HG03521 (cell line): ENCODE data around the gene CAPN11.

ENCODE experiments used
- ATAC-seq: cut with Tn5 transposase; IDR thresholded peaks from one replicate; pipeline ENCODE4 v1.9.1; 2021; ENCODE audit warnings: mild to moderate bottlenecking, moderate library complexity; ENCODE audit not compliant: unreplicated experiment

CAPN11 gene

GRCh38 chr6:44152533-44152932 is 6.1 kb upstream of the CAPN11 start:
- ATAC-seq = no peak

- no peak for ATAC-seq
Measured at GRCh38 chr6:44154067-44154466, 4.6 kb upstream of the CAPN11 start.

GRCh38 chr6:44156494-44157151 is 2.0 kb upstream of the CAPN11 start:
- no peak for ATAC-seq

DNA sequence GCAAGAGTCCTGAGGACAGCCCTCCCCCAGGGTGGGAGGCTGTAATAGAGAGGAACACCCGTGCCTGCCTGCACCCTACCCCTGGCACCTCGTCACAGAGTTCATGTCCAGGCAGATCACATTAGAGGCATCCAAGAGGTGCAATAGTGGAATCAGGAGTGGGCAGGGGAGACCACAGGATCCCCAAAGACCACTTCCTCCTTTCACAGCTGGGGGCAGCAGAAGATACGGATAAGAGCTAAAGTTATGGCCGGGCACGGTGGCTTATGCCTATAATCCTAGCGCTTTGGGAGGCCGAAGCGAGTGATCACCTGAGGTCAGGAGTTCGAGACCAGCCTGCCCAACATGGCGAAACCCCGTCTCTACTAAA is 1.5 kb upstream of the CAPN11 start:
- no peak for ATAC-seq

DNA sequence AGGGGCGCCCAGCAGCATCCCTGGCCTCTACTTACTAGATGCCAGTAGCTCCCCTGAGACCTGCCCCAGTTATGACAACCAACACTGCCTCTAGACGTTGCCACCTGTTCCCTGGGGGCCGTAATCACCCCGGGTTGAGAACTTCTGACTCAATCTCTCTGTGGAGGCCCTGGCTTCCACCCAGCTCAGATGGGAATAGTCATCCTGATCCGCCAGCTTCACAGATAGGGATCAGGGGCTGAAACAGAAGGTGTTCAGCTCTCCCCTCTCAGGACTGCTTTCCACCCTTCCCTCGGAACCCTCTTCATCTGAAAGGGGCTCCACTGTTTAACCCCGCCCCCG is 3.3 kb downstream of the CAPN11 start:
- ATAC-seq = no peak

- ATAC-seq = no peak
Measured at GRCh38 chr6:44162876-44163625, 4.4 kb downstream of the CAPN11 start.

- ATAC-seq = no peak
Measured at GRCh38 chr6:44166116-44166515, 7.5 kb downstream of the CAPN11 start.

- ATAC-seq = no peak
Measured at GRCh38 chr6:44166591-44167184, 8.1 kb downstream of the CAPN11 start.

DNA sequence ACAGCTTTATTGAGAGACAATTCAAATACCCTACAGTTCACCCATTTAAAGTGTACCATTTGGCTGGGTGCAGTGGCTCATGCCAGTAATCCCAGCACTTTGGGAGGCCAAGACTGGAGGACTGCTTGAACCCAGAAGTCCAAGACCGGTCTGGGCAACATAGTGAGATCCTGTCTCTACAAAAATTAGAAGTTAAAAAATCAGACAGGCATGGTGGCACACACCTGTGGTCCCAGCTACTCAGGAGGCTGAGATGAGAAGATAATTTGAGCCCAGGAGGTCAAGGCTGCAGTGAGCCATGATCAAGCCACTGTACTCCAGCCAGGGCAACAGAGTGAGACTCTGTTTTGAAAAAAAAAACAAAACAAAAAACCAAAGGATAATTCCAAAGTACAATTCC is 8.9 kb downstream of the CAPN11 start:
- no peak for ATAC-seq

- ATAC-seq = no peak
Measured at GRCh38 chr6:44169154-44169553, 10.5 kb downstream of the CAPN11 start.

DNA sequence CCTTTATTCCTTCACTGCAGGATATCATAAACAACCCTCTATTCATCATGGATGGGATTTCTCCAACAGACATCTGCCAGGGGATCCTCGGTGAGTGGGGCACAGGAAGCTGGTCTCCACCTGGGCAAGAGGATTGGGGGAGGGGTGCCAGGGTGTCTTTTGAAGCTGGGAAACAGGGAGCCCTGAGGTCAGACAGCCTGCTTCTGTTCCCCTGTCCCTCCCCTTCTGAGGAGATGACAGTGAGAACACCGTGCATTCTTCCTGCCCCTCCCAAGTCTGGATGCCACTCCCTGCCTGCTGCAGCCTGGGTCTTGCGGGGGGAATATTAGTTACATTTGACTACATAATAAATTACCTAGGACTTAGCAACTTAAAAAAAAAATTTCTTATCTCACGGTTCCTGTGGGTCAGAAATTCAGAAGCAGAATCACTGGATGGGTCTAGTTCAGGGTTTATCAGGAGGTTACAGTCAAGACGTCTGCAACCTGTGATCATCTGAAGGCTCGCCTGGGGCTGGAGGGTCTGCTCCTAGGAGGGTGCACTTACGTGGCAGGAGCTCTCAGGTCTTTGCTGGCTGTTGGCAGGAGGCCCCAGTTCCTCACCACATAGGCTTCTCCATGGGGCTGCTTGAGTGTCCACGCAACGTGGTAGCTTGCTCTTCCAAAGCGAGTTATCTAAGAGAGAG is 11.4 kb downstream of the CAPN11 start:
- no peak for ATAC-seq

- ATAC-seq = no peak
Measured at GRCh38 chr6:44171899-44172546, 13.4 kb downstream of the CAPN11 start.

DNA sequence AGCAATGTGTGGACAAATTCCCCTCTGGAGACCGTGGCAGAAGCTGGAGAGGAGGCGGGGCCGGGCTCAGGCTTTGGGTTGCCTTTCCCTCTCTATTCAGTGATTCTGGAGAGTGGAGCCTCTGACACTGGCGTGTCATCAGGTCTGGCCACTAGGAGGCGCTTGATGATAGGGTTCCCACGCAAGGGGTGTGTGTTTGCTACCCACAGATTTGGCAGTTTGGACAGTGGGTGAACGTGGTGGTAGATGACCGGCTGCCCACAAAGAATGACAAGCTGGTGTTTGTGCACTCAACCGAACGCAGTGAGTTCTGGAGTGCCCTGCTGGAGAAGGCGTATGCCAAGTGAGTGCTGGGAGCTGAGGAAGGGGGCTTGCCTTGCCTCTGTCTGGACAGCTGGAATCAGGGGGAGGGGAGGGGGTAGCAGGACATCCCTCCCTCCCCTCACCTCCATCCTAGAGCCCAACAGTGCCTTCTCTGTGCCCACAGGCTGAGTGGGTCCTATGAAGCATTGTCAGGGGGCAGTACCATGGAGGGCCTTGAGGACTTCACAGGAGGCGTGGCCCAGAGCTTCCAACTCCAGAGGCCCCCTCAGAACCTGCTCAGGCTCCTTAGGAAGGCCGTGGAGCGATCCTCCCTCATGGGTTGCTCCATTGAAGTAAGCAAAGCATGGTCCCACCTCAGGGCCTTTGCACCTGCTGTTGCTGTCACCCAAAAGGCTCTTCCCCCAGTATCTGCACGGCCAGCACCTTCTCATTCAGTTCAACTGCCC is 14.3 kb downstream of the CAPN11 start:
- ATAC-seq = no peak

DNA sequence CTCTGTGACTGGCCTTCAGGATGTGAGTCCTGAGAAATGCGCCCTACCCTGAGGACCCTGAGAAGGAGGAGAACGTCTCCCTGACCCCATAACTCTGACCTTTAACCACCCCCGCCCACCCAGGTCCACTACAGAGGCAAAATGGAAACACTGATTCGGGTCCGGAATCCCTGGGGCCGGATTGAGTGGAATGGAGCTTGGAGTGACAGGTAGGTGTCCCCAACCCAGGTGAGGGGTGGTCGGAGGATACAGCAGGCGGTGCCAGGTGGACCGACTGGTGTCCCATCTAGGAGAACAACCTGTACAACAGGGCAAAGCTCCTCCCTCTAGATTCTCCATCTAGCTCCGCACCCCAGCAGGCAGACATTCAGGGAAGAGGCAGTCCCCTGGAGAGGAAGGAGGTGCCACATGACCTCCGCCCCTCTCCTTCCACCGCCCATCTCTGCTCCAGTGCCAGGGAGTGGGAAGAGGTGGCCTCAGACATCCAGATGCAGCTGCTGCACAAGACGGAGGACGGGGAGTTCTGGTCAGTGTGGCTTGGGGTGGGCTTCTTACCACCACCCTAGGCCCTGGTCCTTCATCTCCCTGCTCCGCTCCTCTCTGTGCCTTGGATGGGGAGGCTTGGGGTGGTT is 17.6 kb downstream of the CAPN11 start:
- ATAC-seq = no peak

- ATAC-seq = no peak
Measured at GRCh38 chr6:44176762-44177509, 18.3 kb downstream of the CAPN11 start.

DNA sequence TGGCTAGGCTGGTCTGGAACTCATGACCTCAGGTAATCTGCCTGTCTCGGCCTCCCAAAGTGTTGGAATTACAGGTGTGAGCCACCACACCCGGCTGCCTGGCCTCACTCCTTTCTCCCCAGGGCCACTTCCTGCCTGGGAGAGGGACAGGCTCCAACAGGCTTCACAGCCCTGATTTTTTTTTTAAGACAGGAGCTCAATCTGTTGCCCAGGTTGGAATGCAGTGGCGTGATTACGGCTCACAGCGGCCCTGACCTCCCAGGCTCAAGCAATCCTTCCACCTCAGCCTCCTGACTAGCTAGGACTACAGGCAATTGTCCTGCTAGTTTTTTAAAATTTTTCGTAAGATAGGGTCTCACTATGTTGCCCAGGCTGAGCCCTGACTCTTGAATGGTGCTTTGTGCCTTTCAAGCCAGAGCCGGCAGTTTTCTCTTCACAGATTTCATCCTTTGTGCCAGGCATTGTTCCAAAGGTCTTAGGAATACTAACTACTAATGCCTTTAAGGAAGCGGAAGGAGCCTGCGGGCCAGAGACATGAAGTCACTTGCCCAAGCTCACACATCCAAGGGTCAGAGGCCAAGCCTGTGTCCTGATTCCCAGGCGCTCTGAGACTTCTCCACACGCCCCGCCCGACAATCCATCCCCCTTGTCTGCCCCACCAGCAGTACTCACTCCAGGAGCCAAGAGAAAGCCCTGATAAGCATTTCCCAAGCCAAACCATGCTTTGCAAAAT is 19.2 kb downstream of the CAPN11 start:
- no peak for ATAC-seq

GRCh38 chr6:44178424-44179071 is 19.9 kb downstream of the CAPN11 start:
- no peak for ATAC-seq

- ATAC-seq = no peak
Measured at GRCh38 chr6:44179072-44179536, 20.5 kb downstream of the CAPN11 start.
